ENCODE data around the gene FAM83F.

DNA sequence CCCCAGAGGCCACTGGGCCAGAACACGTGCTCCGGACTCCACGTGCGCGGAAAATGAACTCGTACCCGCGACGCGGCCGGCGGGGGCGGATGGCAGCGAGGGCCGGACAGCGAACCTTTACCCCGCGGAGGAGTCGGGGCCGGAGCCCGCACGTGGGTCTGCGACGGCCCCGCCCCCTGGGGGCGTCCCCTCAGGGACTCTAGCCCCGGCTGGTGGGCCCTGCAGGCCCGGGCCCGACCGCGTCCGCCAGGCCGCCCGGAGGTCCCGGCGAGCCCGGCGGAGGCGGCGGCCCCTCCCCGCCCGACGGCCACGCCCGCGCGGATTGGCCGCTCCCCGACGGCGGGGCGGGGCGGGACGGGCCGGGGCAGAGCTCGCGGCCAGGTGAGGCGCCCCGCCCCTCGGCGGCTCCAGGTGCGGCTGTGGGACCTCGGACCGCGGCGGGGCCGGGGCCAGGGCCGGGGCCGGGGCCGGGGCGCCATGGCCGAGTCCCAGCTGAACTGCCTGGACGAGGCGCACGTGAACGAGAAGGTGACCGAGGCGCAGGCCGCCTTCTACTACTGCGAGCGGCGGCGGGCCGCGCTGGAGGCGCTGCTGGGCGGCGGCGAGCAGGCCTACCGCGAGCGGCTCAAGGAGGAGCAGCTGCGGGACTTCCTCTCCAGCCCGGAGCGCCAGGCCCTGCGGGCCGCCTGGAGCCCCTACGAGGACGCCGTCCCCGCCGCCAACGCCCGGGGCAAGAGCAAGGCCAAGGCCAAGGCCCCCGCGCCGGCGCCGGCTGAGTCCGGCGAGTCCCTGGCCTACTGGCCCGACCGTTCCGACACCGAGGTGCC lies at the start of gene FAM83F:
- TF ChIP-seq CTCF (IDR thresholded peaks at IDR 0.05), result no peak
- no peak for TF ChIP-seq POLR2A (IDR thresholded peaks at IDR 0.05)
